GM21447 (cell line): ENCODE results near the gene P2RY11.

Experiments used
- ATAC-seq: cut with Tn5 transposase; IDR thresholded peaks from one replicate; pipeline ENCODE4 v1.9.1; 2021; ENCODE audit not compliant: unreplicated experiment

The P2RY11 gene

GRCh38 chr19:10113592-10113963 lies 2.1 kb downstream of the P2RY11 start:
- ATAC-seq, result no peak

- no peak for ATAC-seq
These were observed 2.6 kb downstream of the P2RY11 start for GRCh38 chr19:10113964-10114650.

GRCh38 chr19:10114651-10115391 lies 3.3 kb downstream of the P2RY11 start:
- ATAC-seq, result no peak

GRCh38 chr19:10115392-10116084 lies 4.0 kb downstream of the P2RY11 start:
- ATAC-seq, result no peak

GRCh38 chr19:10116085-10116865 lies 4.8 kb downstream of the P2RY11 start:
- ATAC-seq, result no peak

- no peak for ATAC-seq
These were observed 5.5 kb downstream of the P2RY11 start for GRCh38 chr19:10116866-10117616.

- no peak for ATAC-seq
These were observed 7.5 kb downstream of the P2RY11 start for GRCh38 chr19:10118960-10119359.

- no peak for ATAC-seq
These were observed 9.2 kb downstream of the P2RY11 start for GRCh38 chr19:10120538-10121189.

- no peak for ATAC-seq
These were observed 10.6 kb downstream of the P2RY11 start for GRCh38 chr19:10122045-10122444.

- ATAC-seq, result no peak
These were observed 12.9 kb downstream of the P2RY11 start for GRCh38 chr19:10124429-10124828.

GRCh38 chr19:10126213-10126639 lies 14.7 kb downstream of the P2RY11 start:
- ATAC-seq, result no peak

- ATAC-seq, result no peak
These were observed 21.4 kb downstream of the P2RY11 start for GRCh38 chr19:10132905-10133304.

GRCh38 chr19:10133596-10133995 lies 22.1 kb downstream of the P2RY11 start:
- no peak for ATAC-seq

- ATAC-seq, result no peak
These were observed 22.5 kb downstream of the P2RY11 start for GRCh38 chr19:10134040-10134439.

GRCh38 chr19:10135551-10136334 lies 24.2 kb downstream of the P2RY11 start:
- no peak for ATAC-seq

GRCh38 chr19:10136936-10137335 lies 25.4 kb downstream of the P2RY11 start:
- no peak for ATAC-seq

- no peak for ATAC-seq
These were observed 26.5 kb downstream of the P2RY11 start for GRCh38 chr19:10137751-10138682.
